HL-60/S4 (cell line): ENCODE data around the gene SERINC5.
"Not testable (repeated sequence)": the region's sequence is repeated elsewhere in the genome, so short reads cannot be mapped to it uniquely, and the experiment has no call there.

Source experiments
- in situ Hi-C: fragments of 300-500 bp; cut with MboI; formaldehyde crosslinking; loops from 2 replicates; pipeline ENCODE4 v1.14.3; 2022; ENCODE audit warnings: low sequenced_read_pairs

SERINC5 gene

DNA sequence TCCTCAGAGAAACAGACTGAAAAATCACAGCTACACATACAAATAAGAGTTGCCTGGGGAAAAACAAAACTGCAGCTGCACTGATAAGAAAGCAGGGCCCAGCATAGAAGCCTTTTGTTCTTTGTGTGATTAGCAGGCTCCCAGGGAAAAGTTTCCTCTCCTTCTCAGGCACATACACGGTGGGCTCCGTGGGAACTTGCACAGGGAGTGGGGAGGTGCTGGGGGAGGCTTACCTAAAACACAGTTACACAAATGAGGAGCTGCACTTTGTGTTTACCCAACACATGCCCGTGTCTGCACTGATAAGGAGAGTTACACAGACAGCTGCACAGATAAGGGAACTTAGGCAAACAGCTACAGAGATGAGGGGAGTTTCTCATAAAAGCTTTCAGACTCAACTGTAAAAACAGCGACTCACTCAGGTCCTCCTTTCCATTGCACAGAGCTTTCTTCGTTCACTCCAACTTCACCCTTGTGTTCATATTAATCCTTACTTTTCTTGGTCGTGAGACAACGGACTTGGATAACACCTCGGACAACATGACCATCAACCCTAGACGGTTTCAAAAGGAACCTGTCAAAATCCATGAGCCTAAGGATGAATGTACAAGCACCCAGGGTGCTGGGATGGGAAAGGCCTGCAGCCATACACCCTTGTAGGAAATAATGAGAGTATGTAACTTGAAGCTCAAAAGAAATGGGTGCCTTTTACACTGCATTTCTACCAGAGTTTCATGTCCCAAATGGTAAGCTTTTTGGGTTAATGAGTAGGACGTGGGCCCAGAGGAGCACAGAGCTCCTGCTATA lies 50.8 kb downstream of the SERINC5 start:
- in situ Hi-C loops = no loop called here

DNA sequence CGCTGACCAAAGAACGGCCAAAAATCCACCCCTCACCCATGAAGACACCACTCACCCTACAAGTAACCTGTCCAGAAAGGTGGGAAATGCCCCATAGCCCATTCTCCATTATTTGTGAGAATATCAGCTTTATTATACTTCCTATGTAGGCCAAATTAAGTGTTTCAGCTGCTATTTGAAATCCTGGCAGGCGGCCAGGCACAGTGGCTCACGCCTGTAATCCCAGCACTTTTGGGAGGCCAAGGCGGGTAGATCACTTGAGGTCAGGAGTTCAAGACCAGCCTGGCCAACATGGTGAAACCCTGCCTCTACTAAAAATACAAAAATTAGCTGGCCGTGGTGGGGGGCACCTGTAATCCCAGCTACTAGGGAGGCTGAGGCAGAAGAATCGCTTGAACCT lies 54.1 kb downstream of the SERINC5 start:
- in situ Hi-C loops = not testable (repeated sequence)

DNA sequence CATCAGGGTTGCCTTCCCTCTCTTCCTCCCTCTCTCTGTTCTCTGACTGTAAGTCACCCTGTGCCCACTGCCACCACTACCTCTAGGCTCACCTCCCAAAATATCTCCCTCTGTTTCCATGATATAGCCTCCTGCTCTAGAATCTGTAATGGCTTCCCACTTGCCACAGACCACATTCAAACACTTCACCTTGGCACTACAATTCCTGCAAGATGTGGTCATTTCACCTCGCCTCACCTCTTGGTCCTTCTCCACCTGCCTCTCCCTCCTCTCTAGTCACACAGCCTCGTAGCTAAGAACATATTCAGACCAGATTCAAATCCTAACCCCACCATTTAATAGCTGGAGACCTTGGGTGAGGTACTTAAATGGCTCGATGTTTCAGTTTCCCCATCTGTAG lies 56.9 kb downstream of the SERINC5 start:
- in situ Hi-C loops = no loop called here

DNA sequence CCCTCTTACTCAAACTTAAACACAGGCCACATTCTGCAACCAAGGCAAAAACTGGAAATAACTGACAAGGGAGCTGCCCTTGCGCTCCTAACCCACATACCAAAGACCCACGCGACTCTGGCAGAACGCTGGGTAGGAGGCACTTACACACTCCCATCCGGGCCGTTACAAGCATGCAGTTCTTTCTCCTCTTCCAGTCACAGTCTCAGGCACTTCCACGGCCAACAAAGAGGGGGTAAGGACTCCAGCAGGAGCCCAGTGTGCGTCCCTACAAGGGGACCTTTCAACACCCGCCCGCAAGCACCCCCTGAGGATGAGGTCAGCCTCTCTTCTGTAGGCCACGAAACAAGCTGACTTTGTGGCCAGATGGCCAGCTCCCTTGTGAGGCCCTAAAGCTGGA lies 57.4 kb downstream of the SERINC5 start:
- in situ Hi-C loops = no loop called here

DNA sequence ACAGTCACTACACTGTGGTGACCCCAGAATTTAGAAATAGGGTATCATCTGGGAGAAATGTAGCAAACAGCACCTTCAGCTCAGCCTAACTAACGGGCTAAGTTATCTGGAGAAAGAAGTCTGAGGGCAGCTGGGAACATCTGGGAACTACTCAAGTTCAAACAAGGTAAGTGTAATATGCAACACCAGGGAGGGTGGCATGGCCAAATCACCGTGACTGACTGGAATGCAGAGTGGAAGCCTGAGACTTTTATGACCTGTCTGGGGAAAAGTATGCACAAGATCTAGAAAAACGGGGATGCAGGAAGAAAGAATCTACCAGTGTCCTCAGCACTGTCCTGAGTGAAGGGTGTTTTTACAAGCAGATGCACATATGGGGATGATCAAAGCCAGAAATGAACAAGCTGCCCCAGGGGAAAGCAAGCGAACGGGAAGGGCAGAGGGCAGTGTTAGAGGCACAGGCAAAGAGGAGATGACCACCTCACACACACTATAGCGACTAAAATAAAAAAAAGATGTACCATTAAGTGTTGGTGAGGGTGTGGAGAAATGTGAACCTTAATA lies 59.9 kb downstream of the SERINC5 start:
- in situ Hi-C loops = no loop called here

DNA sequence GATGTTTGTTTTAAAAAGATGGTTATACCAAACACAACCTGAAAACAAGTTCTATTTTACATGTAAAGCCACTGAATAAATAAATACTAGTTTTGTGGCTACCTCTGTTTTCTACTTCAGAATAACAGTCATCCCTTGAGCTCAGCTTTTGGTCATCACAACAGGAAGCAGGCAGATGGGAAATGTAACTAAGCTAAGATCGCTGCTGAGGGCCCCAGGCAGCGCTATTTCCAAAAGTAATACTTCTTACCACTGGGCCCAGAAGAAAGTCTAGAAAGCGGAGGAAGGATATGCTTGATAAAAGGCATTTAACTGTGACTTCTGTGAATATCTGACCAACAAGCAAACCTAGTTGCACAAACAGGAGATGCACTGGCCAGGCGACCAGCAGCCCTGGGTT lies 61.4 kb downstream of the SERINC5 start:
- in situ Hi-C loops = no loop called here

DNA sequence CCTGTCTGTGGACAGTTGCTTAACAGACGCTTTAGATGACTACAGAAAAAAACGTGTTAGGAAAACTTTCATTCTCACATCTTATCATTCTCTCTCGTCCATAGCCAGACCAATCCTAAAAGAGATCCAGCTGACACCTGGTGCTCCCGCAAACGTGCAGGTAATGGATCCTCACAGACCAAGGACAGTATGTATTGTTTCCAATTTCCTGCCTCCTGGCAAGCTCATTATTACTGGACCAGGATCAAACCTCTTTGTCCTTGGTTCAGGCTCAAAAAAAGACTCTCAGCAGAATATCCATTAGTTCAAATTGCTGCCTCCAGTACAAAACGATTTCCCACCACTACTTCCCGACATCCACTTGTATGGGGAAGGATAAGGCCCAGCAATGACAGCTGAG lies 62.4 kb downstream of the SERINC5 start:
- in situ Hi-C loops = no loop called here

DNA sequence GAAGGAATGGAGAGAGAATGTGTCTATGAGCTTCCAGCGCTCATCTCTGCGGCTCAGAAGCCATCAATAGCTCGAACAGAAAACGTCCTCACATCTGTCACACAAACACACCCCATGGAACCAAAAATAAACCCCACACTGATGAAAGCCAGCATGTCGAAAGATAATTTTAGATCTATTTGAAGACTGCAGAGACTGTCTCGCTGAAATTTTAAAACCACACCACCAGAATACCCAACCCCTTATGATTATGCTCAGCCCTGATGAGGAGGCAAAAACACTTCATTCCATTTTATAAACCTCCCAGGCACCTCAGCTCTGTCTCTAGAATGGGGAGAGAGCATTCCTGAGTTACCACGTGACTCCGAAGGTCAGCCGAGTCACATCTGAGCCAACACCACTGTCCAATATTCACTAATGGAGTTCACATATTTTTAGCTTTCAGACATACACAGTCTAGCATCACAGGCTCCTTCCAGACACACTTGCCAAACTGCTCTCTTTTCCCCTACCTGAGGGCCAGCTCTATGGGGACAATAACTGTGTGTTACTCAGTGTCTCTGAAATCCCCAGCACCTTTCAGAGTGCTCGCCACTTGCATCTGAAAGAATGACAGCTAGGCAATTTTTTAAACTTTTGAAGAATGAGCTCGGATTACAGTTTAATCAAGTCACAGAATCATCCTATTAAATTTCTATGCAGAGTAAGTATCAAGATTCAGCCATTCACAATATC lies 63.2 kb downstream of the SERINC5 start:
- in situ Hi-C loops = no loop called here

DNA sequence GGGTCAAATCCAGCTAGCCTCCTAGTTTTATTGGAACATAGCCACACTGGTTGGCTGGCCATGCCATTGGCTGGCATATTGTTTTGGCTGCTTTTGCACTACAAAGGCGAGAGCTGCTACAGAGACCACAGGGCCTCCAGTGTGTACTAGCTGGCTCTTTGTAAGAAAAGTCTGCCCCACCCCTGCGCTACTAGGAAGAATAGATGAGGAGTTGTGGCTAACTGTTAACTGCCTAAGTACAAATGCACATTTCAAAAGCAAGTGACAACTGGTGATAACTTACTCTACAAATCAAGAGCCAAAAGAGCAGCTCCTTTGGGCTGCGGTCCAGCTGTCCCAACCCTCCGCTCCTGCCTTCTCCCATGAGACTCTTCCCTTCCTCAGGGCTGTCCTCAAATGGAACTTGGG lies 63.9 kb downstream of the SERINC5 start:
- in situ Hi-C loops = no loop called here

DNA sequence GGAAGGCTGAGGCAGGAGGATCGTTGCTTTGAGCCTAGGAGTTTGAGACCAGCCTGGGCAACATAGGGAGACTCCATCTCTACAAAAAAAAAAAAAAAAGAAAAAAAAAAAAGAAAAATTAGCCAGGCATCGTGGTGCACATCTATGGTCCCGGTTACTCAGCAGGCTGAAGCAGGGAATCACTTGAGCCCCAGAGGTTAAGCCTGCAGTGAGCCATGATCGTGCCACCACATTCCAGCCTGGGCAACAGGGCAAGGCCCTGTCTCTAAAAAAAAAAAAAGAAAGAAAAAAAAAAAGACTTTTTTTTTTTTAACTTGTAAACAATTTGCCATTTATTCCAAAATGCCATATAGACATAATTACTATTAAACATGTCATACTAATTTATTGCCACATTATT lies 64.5 kb downstream of the SERINC5 start:
- in situ Hi-C loops = no loop called here

DNA sequence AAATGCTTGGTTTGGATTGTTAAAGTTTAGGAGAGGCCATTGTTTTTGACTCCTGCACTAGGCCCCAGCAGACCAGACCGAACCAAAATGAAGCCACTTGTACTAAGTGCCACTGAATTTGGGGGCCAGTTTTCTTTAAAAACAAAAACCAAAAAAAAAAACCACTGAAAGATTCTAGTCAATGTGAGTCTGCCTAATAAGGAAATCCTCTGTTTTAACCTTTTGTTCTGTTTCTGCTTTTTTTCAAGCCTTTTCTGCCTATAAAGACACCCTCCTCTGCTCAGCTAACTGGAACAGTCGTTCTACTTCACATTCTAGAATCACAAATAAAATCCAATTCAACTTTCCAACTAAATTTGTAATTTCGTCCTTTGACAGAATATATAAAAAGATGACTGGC lies 64.9 kb downstream of the SERINC5 start:
- in situ Hi-C loops = no loop called here

DNA sequence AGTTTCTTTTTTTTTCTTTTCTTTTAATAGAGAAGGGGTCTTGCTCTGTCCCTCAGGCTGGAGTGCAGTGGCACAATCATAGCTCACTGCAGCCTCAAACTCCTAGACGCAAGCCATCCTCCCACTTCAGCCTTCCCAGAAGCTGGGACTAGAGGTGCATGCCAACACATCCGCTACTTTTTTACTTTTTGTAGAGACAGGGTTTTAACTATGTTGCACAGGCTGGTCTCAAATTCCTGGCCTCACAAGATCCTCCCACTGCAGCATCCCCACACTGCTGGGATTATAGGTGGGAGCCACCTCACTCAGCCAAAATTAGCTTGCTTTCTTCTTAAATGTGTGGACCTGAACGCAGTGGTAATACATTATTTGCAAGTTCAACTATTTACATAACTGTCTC lies 66.1 kb downstream of the SERINC5 start:
- in situ Hi-C loops = no loop called here

DNA sequence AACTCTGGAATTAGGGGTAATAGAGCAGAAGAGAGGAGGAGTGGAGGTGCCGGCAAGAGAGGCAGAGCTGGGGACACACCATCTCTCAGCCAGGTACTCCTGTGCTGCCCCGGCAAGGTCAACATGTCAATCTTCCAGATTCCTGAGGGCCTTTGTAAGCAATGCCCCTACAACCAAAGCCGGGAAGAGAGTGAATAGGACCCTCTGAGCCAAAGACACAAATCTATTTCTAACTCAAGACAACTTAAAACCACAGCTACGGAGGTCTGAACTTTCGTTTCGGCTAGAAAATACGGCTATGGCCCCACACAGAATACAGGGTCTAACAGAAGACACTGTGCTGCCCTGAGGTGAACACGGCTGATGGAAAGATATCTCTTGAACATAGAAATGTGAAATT lies 66.6 kb downstream of the SERINC5 start:
- in situ Hi-C loops = no loop called here

DNA sequence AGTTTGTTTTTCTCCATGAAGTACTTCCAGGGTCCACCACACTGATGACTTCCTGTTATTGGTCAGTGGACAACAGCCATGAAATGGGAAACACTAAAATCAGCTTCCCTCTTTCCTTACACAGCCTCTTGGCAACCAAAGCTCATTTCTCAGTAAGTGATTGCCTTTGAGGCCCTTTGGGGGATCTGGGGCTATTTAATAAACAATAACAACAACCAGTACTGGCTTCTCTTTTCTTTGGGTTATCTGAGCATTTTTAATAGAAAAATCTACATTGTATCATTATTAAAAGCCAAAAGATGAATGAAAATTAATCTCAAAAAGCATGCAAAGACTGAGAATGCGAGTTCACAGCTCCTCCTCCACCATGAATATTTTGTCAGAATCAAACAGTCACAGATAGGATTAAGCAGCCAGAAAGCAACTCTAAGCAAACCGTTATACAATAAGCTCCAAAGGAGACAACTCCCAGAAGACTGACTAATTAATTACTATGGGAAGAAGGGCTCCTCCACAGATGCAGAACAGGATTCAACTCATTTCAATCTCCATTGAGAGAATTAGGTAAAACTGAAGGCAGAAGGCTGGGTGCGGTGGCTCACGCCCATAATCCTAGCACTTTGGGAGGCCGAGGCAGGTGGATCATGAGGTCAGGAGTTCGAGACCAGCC lies 68.3 kb downstream of the SERINC5 start:
- in situ Hi-C loops = no loop called here

DNA sequence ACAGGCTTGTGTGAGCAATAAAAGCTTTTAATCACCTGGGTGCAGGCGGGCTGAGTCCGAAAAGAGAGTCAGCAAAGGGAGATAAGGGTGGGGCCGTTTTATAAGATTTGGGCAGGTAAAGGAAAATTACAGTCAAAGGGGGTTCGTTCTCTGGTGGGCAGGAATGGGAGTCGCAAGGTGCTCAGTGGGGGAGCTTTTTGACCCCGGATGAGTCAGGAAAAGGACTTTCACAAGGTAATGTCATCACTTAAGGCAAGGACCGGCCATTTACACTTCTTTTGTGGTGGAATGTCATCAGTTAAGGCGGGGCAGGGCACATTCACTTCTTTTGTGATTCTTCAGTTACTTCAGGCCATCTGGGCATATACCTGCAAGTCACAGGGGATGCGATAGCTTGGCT lies 70.3 kb downstream of the SERINC5 start:
- in situ Hi-C loops = not testable (repeated sequence)

DNA sequence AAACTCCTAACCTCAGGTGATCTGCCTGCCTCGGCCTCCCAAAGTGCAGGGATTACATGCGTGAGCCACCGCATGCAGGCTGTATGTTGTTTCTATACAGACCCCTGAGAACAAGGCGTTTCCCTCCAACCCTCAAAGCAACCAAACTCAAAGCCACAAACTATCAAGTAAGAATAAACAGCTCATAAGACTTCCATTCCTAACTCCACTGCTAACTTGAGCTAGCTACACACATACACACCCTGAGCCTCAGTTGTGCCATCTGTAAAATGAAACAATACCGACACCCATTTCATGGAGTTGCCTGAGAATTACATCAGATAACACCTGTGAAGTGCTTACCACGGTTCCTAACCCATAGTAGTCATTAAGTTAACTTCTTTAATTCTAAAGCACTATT lies 70.8 kb downstream of the SERINC5 start:
- in situ Hi-C loops = no loop called here

DNA sequence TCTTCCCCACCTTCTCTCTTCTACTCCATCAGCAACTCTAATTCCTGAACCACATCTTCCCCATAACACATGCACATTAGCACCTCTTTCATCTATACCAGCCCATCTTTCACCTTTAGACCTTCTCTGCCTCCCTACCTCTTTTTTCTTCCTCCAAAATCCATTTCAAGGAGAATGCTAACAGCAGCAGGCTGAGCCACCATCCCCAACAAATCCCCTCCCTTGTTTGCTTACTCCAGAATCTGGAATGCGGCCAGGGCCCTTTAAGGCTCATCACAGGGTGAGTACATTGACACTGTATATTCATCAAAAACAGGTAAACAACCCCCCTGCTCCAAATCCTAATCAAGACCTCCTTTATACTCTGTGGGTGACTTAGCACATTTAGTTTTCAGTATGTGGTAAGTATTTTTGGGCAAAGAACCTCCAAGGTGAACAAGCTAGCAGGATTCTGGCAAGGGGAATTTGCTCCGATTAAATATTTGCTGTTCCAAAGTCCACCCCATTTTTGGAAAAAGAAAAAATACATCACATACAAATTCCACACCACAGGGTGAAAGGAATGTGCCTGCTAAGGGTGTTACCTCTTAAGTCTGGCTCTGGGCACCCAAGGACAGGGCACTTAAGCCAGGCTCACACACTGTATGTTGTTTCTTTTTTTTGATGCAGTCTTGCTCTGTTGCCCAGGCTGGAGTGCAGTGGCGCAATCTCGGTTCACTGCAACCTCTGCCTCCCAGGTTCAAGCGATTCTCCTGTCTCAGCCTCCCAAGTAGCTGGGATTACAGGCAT lies 71.4 kb downstream of the SERINC5 start:
- in situ Hi-C loops = no loop called here

DNA sequence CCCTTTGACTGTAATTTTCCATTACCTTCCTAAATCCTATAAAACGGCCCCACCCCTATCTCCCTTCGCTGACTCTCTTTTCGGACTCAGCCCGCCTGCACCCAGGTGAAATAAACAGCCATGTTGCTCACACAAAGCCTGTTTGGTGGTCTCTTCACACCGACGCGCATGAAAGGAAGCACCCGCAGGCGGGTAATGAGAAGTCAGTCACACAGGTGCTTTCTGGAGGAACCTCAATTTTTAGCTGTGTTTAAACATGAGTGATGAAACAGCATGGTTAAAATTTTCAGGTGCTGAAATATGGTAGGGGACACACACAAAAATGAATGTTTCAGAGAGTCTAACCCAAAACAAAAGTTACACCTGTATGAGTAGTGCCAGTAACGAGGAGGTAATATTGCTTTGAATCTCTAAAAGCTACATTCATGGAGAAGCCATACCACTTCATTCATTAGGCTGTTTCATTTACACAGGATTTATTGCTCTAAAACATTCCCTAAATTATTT lies 72.1 kb downstream of the SERINC5 start:
- in situ Hi-C loops = not testable (repeated sequence)

DNA sequence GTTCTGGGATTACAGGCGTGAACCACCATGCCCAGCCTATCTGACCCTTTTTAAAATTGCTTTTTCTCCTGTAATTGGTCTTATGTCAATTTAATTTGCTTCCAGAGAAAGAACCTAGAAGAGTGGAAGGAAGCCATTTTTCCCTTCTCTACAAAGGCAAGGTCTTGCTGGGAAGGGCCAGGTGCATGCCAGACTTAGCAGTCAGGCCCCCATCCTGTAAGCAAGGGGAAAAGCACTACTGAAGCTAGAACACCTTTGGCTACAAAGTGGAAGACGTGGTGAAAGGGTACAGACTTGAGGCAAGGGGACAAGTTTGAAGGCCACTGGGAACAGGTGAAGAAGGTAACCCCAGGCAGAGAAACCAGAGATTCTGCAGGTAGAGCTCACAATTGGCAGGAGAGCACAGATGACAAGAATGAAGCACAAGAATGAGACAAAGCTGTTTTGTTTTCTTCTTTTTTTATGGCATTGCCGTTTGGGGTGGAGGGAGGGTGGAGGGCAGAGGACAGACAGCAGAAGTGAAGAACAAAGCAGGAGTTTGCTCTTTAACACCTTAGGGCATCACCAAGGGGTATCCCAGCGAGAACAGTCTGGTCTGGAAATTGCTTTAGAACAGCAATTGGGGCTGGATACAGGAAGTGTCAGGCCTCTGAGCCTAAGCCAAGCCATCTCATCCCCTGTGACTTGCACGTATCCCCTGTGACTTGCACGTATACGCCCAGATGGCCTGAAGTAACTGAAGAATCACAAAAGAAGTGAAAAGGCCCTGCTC lies 72.9 kb downstream of the SERINC5 start:
- in situ Hi-C loops = no loop called here
